DMS153 treated with DMSO at 0.1 percent for 48 hours (cell line): ENCODE data around the gene CEP164.

Source experiments
- DNase-seq: peaks from one replicate; lab custom pipeline; 2025; ENCODE audit not compliant: unreplicated experiment; lab: John Stamatoyannopoulos, UW

Gene CEP164

DNA sequence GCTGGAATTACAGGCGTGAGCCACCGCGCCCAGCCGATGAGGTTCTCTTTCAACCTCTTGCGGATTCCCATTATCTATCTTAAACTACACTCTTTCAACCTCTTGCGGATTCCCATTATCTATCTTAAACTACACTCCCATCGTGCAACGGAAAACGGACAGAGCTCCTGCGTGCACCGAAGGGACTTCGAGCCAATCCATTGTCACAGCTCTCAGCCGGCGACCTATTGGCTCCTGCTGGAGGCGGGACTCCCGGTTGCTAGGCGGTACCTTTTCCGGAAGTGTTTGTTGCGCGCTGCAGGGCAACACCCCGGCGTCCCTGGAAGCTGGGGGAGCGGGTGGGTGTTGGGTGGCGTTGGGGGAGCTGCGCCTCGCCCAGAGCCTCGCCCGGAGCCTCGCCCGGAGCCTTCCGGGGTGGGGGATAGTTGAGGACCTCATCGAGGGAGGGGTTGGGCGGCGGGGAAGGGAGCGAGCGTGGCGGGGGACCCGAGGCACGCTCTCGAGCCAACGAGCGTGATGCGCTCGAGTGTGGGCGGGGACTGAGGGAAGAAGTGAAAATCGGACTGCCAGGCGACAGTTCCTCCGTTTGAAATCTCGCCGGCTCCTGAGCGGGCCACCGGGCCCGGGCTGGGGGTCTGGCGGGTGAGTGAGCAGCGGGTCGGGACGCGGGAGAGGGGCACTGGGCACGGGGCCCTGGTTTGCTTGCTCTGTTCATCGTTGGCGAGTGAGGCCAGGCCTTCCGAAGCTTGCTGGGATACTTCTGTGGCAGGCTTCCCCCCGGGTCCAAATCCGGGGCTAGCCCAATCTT lies at the start of gene CEP164:
Gene CEP164, plus strand, starts transcription at position 288 of the 808 bp plus-strand sequence. CDS start 10,733 bp downstream, outside the sequence.
- peak; percentile 93 for DNase-seq

DNA sequence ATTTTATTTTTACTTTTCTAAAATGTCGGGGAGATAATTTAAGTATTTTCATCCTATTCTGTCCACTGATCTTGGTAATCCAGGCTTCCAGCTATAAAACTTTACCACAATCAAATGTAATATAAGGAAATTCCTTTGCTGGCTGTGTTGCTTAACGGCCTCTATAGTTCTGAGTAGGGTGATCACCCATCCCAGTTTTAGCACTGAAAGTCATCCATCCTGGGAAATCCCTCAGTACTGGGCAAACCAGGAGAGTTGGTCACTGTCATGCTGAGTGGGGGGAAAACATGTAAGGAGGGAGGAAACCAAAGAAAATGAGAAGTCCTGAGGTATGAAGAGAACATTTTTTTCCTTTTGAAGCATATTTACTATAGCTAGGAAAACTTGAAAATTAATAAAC lies 49.3 kb upstream of the CEP164 start:
- no peak for DNase-seq

- no peak for DNase-seq
These were observed 47.8 kb upstream of the CEP164 start for GRCh38 chr11:117279711-117280376.

DNA sequence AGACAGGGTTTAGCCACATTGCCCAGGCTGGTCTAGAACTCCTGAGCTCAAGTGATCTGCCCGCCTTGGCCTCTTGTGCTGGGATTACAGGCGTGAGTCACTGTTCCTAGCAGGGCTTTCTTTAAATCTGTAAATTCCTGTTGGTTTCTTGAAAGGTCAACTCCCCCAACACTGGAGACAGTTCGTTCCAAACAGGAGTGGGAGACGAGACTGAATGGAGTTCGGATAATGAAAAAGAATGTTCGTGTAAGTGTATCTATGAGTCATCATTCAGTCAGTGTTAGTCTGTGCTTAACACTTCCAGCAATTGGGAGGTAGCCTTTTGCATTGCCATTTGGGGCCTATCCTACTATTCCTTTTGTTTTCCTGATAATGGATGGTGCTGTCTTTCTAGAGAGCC lies 46.5 kb upstream of the CEP164 start:
- no peak for DNase-seq

- no peak for DNase-seq
These were observed 45.8 kb upstream of the CEP164 start for GRCh38 chr11:117281869-117282268.

DNA sequence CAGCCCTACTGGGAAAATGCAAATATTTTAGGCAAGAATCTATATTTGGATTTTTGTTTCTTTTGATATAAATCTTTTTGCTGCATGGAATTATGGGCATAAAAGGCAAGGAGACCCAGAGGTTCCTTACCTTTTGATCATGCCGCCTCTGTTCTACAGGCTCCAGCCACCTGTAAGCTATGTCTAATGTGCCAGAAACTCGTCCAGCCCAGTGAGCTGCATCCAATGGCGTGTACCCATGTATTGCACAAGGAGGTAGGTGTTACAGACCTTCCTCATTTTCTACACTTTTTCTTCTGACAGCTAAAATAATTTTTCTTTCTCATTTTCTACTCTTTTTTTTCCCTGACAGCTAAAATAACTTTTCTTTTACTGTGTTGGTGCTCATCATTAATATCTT lies 44.7 kb upstream of the CEP164 start:
- DNase-seq: no peak

- no peak for DNase-seq
These were observed 43.6 kb upstream of the CEP164 start for GRCh38 chr11:117284053-117284452.

DNA sequence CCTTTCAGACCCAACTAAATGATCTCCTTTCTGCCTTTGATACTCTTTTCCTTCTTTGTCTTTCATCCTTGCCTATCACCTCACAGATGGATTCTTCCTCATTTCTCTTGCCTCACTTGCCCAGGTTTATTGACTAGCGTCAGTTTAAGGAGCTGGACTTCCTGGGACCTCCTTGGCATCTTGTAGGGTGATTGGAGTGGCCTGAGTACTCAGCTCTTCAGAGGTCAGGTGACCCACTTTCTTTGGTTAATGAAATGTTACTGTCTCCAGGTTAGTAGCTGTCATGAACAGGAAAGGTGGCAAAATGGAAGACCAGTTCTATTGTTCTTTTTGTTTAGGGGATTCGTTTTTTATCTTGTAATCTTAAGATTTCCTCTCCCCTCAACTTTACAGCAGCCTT lies 41.1 kb upstream of the CEP164 start:
- no peak for DNase-seq

DNA sequence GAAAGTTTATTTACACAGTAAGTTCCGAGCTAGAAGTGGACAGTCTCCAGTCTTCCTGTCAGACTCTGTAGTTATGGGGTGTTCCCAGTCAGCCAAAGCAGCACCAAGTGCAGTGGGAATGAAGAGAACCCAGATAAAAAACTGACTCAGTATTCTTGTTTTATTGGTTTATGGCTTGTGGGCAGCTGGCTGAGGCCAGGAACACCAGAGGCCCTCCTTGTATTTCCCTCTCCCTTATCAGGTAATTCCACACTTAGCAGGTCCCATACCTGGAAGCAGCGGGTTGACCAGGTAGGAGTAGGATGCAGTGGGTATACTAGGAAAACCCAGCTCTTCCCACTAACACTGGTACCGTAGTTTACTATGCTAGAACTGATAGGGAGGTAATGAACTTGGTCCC lies 40.0 kb upstream of the CEP164 start:
- DNase-seq: no peak

DNA sequence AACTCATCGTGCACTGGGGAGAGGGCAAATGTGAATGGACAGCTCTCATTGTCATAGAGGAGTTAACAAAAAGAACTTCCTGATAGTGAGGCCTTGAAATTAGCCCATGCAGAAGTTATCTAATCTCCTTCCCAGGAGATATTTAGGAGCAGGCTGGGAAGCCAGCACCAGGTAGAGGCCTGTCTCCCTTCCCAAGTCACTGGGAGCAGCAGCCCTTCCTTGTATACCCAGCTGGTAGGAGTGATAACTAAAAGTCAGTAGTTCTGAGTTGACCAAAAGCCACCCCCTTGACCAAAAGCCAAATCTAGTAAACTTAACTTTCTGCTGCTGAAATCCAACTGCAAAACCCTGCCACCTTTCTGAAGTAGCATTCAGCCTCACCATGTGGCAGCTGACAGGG lies 37.9 kb upstream of the CEP164 start:
- no peak for DNase-seq

GRCh38 chr11:117290809-117291396 lies 36.8 kb upstream of the CEP164 start, which contains the start of gene BACE1-AS:
BACE1-AS (plus strand) TSS chr11:117291346.
- no peak for DNase-seq

DNA sequence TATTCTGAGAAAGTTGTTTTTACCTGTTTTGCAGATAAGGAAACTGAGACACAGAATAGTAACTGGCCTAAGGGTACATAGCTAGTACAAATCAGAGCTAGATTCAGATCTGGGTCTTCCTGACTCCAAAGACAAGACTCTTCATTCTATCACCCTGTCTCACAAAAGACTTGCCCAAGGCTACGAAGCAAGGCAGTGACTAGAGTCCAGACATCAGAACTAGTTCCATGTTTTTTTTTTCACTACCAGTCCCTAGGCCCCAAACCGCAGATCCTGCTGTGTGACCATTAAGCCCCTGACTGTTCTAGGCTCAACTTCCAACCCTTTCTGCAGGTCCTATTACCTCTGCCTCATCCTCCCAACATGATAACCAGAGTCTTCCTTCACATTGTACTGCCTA lies 35.0 kb upstream of the CEP164 start:
- no peak for DNase-seq

- DNase-seq: no peak
These were observed 32.1 kb upstream of the CEP164 start for GRCh38 chr11:117295438-117296137.

- no peak for DNase-seq
These were observed 30.8 kb upstream of the CEP164 start for GRCh38 chr11:117296881-117297280.

DNA sequence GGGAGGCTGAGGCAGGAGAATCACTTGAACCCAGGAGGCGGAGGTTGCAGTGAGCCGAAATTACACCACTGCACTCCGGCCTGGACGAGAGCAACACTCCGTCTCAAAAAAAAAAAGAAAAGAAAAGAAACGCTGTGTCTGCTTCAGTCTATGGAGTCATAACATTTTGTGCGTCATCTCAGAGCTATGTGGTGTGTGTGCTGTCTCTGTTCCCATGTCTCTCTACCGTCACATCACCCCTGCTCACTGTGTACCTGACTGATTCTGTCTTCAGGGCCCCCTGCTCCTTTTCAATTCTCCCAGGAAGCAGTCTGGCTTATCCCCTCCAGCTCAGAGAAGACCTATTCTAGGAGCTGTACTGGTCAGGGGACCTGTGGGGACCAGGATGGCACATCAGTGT lies 29.5 kb upstream of the CEP164 start:
- DNase-seq: no peak

- no peak for DNase-seq
These were observed 28.0 kb upstream of the CEP164 start for GRCh38 chr11:117299351-117300282.

- DNase-seq: no peak
These were observed 27.4 kb upstream of the CEP164 start for GRCh38 chr11:117300283-117300663.

DNA sequence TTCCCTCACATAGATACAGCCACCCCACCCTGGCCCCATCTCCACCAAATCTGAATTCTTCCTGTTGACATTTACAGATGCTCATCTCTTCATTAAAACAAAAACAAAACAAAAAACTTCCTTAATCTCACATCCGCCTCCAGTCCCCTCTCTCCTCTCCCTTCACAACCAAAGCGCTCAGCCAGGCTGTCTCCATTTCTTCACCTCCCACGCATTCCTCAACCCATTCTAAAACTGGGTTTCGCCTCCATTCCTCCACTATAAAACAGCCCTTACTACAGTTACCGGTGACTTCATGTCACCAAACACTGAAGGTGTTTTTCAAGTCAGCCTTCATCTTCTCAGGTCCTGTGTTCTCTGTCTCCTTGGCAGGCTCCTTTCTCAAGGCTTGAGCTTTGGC lies 26.9 kb upstream of the CEP164 start:
- no peak for DNase-seq

- DNase-seq: no peak
These were observed 25.4 kb upstream of the CEP164 start for GRCh38 chr11:117302228-117302627.

- peak; percentile 26 for DNase-seq
These were observed 24.6 kb upstream of the CEP164 start for GRCh38 chr11:117303101-117303500.
